H9 (cell line): ENCODE measurements around the gene MDGA2. TPM values are rescaled to one million over a fixed set of nuclear protein-coding genes. Genes with fewer than 3 reads are reported as not detected.

Experiments
- DNase-seq: peaks from one replicate; pipeline ENCODE4 v3.0.0-alpha.2; 2017
- H2AFZ ChIP-seq: one replicate; pipeline ENCODE4 v1.6.1; 2013; ENCODE audit warnings: mild to moderate bottlenecking, low read length, control low read depth, moderate library complexity
- H2AK5ac ChIP-seq: 2 replicates; pipeline ENCODE4 v1.6.1; 2013; ENCODE audit warnings: low read length, control low read depth, mixed read lengths; ENCODE audit not compliant: insufficient read length
- H2BK120ac ChIP-seq: one replicate; pipeline ENCODE4 v1.6.1; 2013; ENCODE audit warnings: low read depth, mild to moderate bottlenecking, low read length, control low read depth, inconsistent platforms; ENCODE audit not compliant: poor library complexity, severe bottlenecking
- H2BK12ac ChIP-seq: 2 replicates; pipeline ENCODE4 v1.6.1; 2013; ENCODE audit warnings: low read length, control low read depth, mixed read lengths, low read depth; ENCODE audit not compliant: insufficient read length
- H2BK15ac ChIP-seq: 2 replicates; pipeline ENCODE4 v1.6.1; 2013; ENCODE audit warnings: low read depth, low read length, control low read depth
- H2BK20ac ChIP-seq: one replicate; pipeline ENCODE4 v1.6.1; 2013; ENCODE audit warnings: low read depth, mild to moderate bottlenecking, low read length, control low read depth, inconsistent platforms; ENCODE audit not compliant: poor library complexity, severe bottlenecking
- H2BK5ac ChIP-seq: 2 replicates; pipeline ENCODE4 v1.6.1; 2013; ENCODE audit warnings: low read length, control low read depth, mixed read lengths; ENCODE audit not compliant: insufficient read length
- H3K14ac ChIP-seq: 2 replicates; pipeline ENCODE4 v1.6.1; 2013; ENCODE audit warnings: low read length, control low read depth; ENCODE audit not compliant: insufficient read depth
- H3K18ac ChIP-seq: 2 replicates; pipeline ENCODE4 v1.6.1; 2013; ENCODE audit warnings: low read depth, mild to moderate bottlenecking, mixed read lengths, low read length, control low read depth; ENCODE audit not compliant: insufficient read length
- H3K23ac ChIP-seq: 2 replicates; pipeline ENCODE4 v1.6.1; 2013; ENCODE audit warnings: low read length, control low read depth, mixed read lengths, low read depth; ENCODE audit not compliant: insufficient read length
- H3K23me2 ChIP-seq: 2 replicates; pipeline ENCODE4 v1.6.1; 2013; ENCODE audit warnings: low read depth, mild to moderate bottlenecking, mixed read lengths, low read length, control low read depth; ENCODE audit not compliant: insufficient read length, poor library complexity, severe bottlenecking
- H3K27ac ChIP-seq: 2 replicates; pipeline ENCODE4 v1.5.1; 2013; ENCODE audit warnings: low read length, control low read depth, mixed read lengths, low read depth; ENCODE audit not compliant: insufficient read length
- H3K27me3 ChIP-seq: 2 replicates; pipeline ENCODE4 v1.6.1; 2013; ENCODE audit warnings: low read length, control low read depth, inconsistent platforms; ENCODE audit not compliant: insufficient read depth
- H3K4ac ChIP-seq: 2 replicates; pipeline ENCODE4 v1.6.1; 2013; ENCODE audit warnings: low read depth, mild to moderate bottlenecking, control low read depth, inconsistent platforms, low read length, moderate library complexity
- H3K4me1 ChIP-seq: 2 replicates; pipeline ENCODE4 v1.6.1; 2013; ENCODE audit warnings: low read length, control low read depth, inconsistent platforms; ENCODE audit not compliant: insufficient read depth
- H3K4me2 ChIP-seq: 2 replicates; pipeline ENCODE4 v1.6.1; 2013; ENCODE audit warnings: low read length, control low read depth, mixed read lengths; ENCODE audit not compliant: insufficient read length, insufficient read depth
- H3K56ac ChIP-seq: 2 replicates; pipeline ENCODE4 v1.6.1; 2013; ENCODE audit warnings: low read depth, mild to moderate bottlenecking, mixed read lengths, low read length, control low read depth; ENCODE audit not compliant: insufficient read length
- H3K79me1 ChIP-seq: 2 replicates; pipeline ENCODE4 v1.6.1; 2013; ENCODE audit warnings: low read depth, mild to moderate bottlenecking, moderate library complexity, low read length, control low read depth, inconsistent platforms; ENCODE audit not compliant: insufficient read depth, poor library complexity, severe bottlenecking
- H3K79me2 ChIP-seq: 2 replicates; pipeline ENCODE4 v1.6.1; 2013; ENCODE audit warnings: low read length, control low read depth, inconsistent platforms; ENCODE audit not compliant: insufficient read depth
- H3K9ac ChIP-seq: 2 replicates; pipeline ENCODE4 v1.6.1; 2013; ENCODE audit warnings: low read length, control low read depth, mixed read lengths; ENCODE audit not compliant: insufficient read length; ENCODE audit errors: extremely low read depth
- H3K9me3 ChIP-seq: one replicate; pipeline ENCODE4 v1.6.1; 2013; ENCODE audit warnings: low read depth, low read length, inconsistent platforms; ENCODE audit not compliant: control insufficient read depth
- H3T11ph ChIP-seq: one replicate; pipeline ENCODE4 v1.6.1; 2013; ENCODE audit warnings: mild to moderate bottlenecking, low read length, control low read depth, inconsistent platforms
- H4K20me1 ChIP-seq: one replicate; pipeline ENCODE4 v1.6.1; 2013; ENCODE audit not compliant: control insufficient read depth, insufficient read length, insufficient read depth
- H4K5ac ChIP-seq: 2 replicates; pipeline ENCODE4 v1.6.1; 2013; ENCODE audit warnings: low read depth, mild to moderate bottlenecking, mixed read lengths, low read length, control low read depth; ENCODE audit not compliant: insufficient read length
- H4K8ac ChIP-seq: replicated peaks from 2 replicates; pipeline ENCODE4 v1.6.1; 2013; ENCODE audit warnings: low read length, control low read depth, mixed read lengths, low read depth; ENCODE audit not compliant: insufficient read length
- H4K91ac ChIP-seq: 2 replicates; pipeline ENCODE4 v1.6.1; 2013; ENCODE audit warnings: low read depth, mild to moderate bottlenecking, moderate library complexity, mixed read lengths, low read length, control low read depth; ENCODE audit not compliant: insufficient read length
- H3K27ac Mint-ChIP-seq, 3 experiments: 2 replicates in 2 of 3; 3 replicates in 1 of 3; pipeline ENCODE4 v1.8.0; 2020 to 2021; ENCODE audit warnings: mixed read lengths in 3 of 3, mild to moderate bottlenecking in 1 of 3, moderate library complexity in 1 of 3
- H3K27me3 Mint-ChIP-seq: 2 replicates; pipeline ENCODE4 v1.8.0; 2021; ENCODE audit warnings: low read depth, mild to moderate bottlenecking, moderate library complexity, mixed read lengths
- H3K36me3 Mint-ChIP-seq, 3 experiments: 2 replicates in 2 of 3; 3 replicates in 1 of 3; pipeline ENCODE4 v1.8.0; 2020 to 2021; ENCODE audit warnings: low read depth in 3 of 3, mixed read lengths in 3 of 3; ENCODE audit not compliant: insufficient read depth in 1 of 3
- H3K4me1 Mint-ChIP-seq, 2 experiments: 2 replicates each; pipeline ENCODE4 v1.8.0; 2020; ENCODE audit warnings: mixed read lengths in 2 of 2
- H3K4me3 Mint-ChIP-seq, 2 experiments: 2 replicates in 1 of 2; 3 replicates in 1 of 2; pipeline ENCODE4 v1.8.0; 2020 to 2021; ENCODE audit warnings: mild to moderate bottlenecking in 2 of 2, mixed read lengths in 2 of 2, moderate library complexity in 1 of 2
- H3K9me3 Mint-ChIP-seq, 2 experiments: 2 replicates in 1 of 2; 3 replicates in 1 of 2; pipeline ENCODE4 v1.8.0; 2020; ENCODE audit warnings: mild to moderate bottlenecking in 2 of 2, mixed read lengths in 2 of 2, moderate library complexity in 1 of 2
- CTCF ChIP-seq: fragments of 200-600 bp; sonication (generic); conservative IDR thresholded peaks from 3 replicates; pipeline ENCODE4 v1.8.0; 2021; ENCODE audit warnings: antibody characterized with exemption, mild to moderate bottlenecking
- WGBS: extraction: QIAGEN DNeasy Blood & Tissue Kit; methylation state at CpG from one replicate; pipeline ENCODE4 v1.1.7; 2013; ENCODE audit warnings: missing lambda C conversion rate, low lambda C conversion rate, mixed read lengths; ENCODE audit not compliant: insufficient read length; ENCODE audit errors: extremely low coverage; 5-methylcytosine and 5-hydroxymethylcytosine counted together
- total RNA-seq: library from RNA; stranded (reverse); gene quantifications from 2 replicates; pipeline ENCODE4 v1.2.1, GENCODE V29; 2021

The MDGA2 gene
- total RNA-seq, 1 experiment from 2014 or later = 1.9 TPM

GRCh38 chr14:47322751-47323150, 352.7 kb downstream of the MDGA2 start:
- no peaks in the 10 kb centered on the region for H3K4me1 ChIP-seq
- Mint-ChIP-seq H3K27ac (no peak overlapping the region), H3K4me3 (no peak overlapping the region), H3K4me1 (peaks cover 0 to 2% of the 10 kb centered on the region in 2 experiments; a peak in 1 of 4 replicates), H3K36me3 (no peaks in the 10 kb centered on the region), H3K9me3 (no peaks in the 10 kb centered on the region), H3K27me3 (no peaks in the 10 kb centered on the region)
- no peak overlapping the region for H2BK20ac ChIP-seq
- H3K4ac ChIP-seq = no peak overlapping the region
- no peak overlapping the region for H3T11ph ChIP-seq
- no peaks in the 10 kb centered on the region for H4K20me1 ChIP-seq
- H3K9ac ChIP-seq = no peak overlapping the region
- no peak for DNase-seq
- H3K18ac ChIP-seq = no peak overlapping the region
- H4K91ac ChIP-seq = no peak overlapping the region
- no peak overlapping the region for H2BK120ac ChIP-seq
- no peaks in the 10 kb centered on the region for H3K9me3 ChIP-seq
- no peaks in the 10 kb centered on the region for H3K27me3 ChIP-seq
- H3K14ac ChIP-seq = no peak overlapping the region
- no peaks in the 10 kb centered on the region for H3K79me2 ChIP-seq
- H3K23ac ChIP-seq = no peak overlapping the region
- H3K79me1 ChIP-seq = no peaks in the 10 kb centered on the region
- H2AK5ac ChIP-seq = no peak overlapping the region
- no peak overlapping the region for H3K56ac ChIP-seq
- no peak for TF ChIP-seq CTCF
- H4K5ac ChIP-seq = no peak overlapping the region
- no peak overlapping the region for H2BK15ac ChIP-seq
- no peak overlapping the region for H2BK5ac ChIP-seq
- no peaks in the 10 kb centered on the region for H3K23me2 ChIP-seq
- WGBS = no CpG with 5 or more reads among the region's 2 CpGs
- no peak overlapping the region for H4K8ac ChIP-seq
- no peak overlapping the region for H2AFZ ChIP-seq
- H3K27ac ChIP-seq = no peak overlapping the region
- H2BK12ac ChIP-seq = no peak overlapping the region
- H3K4me2 ChIP-seq = no peak overlapping the region
